Caco-2 (cell line): ENCODE results near the gene HMHB1. TPM values are rescaled to one million over a fixed set of nuclear protein-coding genes. Genes with fewer than 3 reads are reported as not detected.

Experiments used
- BruUV-seq: library from RNA; stranded (reverse); fragments of 400-500 nt; replicated peaks from 2 replicates; lab custom pipeline; 2021; lab: Mats Ljungman, UMichigan
- CTCF ChIA-PET: fragments of 300-600 bp; sonication (Branson Sonifier 250); formaldehyde crosslinking; loops from one replicate; lab custom pipeline; 2022; ENCODE audit warnings: antibody characterized with exemption; lab: Charles Lee
- POLR2A ChIA-PET: fragments of 300-600 bp; sonication (Branson Sonifier 250); formaldehyde crosslinking; loops from one replicate; lab custom pipeline; 2022; ENCODE audit warnings: antibody characterized with exemption; lab: Charles Lee
- DNase-seq, 2 experiments: peaks; one replicate each; pipeline versions ENCODE4 v3.0.0 to v3.0.0-alpha.2; 2020 to 2022
- H3K27me3 ChIP-seq: replicated peaks from 2 replicates; pipeline ENCODE4 v1.6.0; 2011; ENCODE audit warnings: low read length; ENCODE audit not compliant: control insufficient read depth, insufficient read depth
- H3K36me3 ChIP-seq: 2 replicates; pipeline ENCODE4 v1.5.1; 2011; ENCODE audit warnings: low read length; ENCODE audit not compliant: control insufficient read depth, insufficient read depth
- H3K4me1 ChIP-seq: fragments of 250-450 bp; sonication (Bioruptor Pico); 2 replicates; pipeline ENCODE4 v1.5.1; 2020; ENCODE audit warnings: mild to moderate bottlenecking
- H3K4me3 ChIP-seq: 2 replicates; pipeline ENCODE4 v1.5.1; 2011; ENCODE audit warnings: low read depth, mild to moderate bottlenecking, control low read depth, low read length
- H3K9me3 ChIP-seq: fragments of 250-450 bp; sonication (Bioruptor Pico); 2 replicates; pipeline ENCODE4 v1.5.1; 2020; ENCODE audit warnings: mild to moderate bottlenecking, moderate library complexity
- H3K27ac Mint-ChIP-seq: one replicate; pipeline ENCODE4 v1.8.0; 2022; ENCODE audit warnings: mixed read lengths; ENCODE audit not compliant: unreplicated experiment
- H3K27me3 Mint-ChIP-seq: one replicate; pipeline ENCODE4 v1.8.0; 2022; ENCODE audit warnings: mixed read lengths; ENCODE audit not compliant: insufficient read depth, unreplicated experiment
- H3K36me3 Mint-ChIP-seq: one replicate; pipeline ENCODE4 v1.8.0; 2022; ENCODE audit warnings: mild to moderate bottlenecking, mixed read lengths; ENCODE audit not compliant: insufficient read depth, unreplicated experiment
- H3K4me1 Mint-ChIP-seq: one replicate; pipeline ENCODE4 v1.8.0; 2022; ENCODE audit warnings: low read depth, mixed read lengths; ENCODE audit not compliant: unreplicated experiment
- H3K4me3 Mint-ChIP-seq: one replicate; pipeline ENCODE4 v1.8.0; 2022; ENCODE audit warnings: mild to moderate bottlenecking, moderate library complexity, mixed read lengths; ENCODE audit not compliant: unreplicated experiment
- H3K9me3 Mint-ChIP-seq: one replicate; pipeline ENCODE4 v1.8.0; 2022; ENCODE audit warnings: mixed read lengths; ENCODE audit not compliant: unreplicated experiment
- CTCF ChIP-seq, 2 experiments: fragments of 200-600 bp in 1 of 2; IDR thresholded peaks; 1 replicate in 1 of 2; 2 replicates in 1 of 2; pipeline versions ENCODE4 v1.5.1 to v1.8.0; 2011 to 2022; ENCODE audit warnings: antibody characterized with exemption in 1 of 2, control low read depth in 1 of 2, inconsistent platforms in 1 of 2, low read depth in 1 of 2, low read length in 1 of 2, mild to moderate bottlenecking in 1 of 2, moderate library complexity in 1 of 2; ENCODE audit not compliant: insufficient read depth in 1 of 2, severe bottlenecking in 1 of 2, unreplicated experiment in 1 of 2
- intact Hi-C: fragments of 100-400 bp; cut with micrococcal nuclease; formaldehyde crosslinking; loops from one replicate; pipeline ENCODE4 v1.10.0; 2022; ENCODE audit not compliant: unreplicated experiment
- total RNA-seq: library from RNA; stranded (reverse); gene quantifications from 2 replicates; pipeline ENCODE4 v1.2.3, GENCODE V29; 2022

Gene HMHB1
- total RNA-seq, 1 experiment from 2014 or later: not detected

GRCh38 chr5:143826951-143827444, 15.0 kb downstream of the HMHB1 start:
- H3K27ac Mint-ChIP-seq: no peak overlapping the region
- no peaks in the 10 kb centered on the region for H3K27me3 Mint-ChIP-seq
- H3K4me1 ChIP-seq: peaks cover 8% of the 10 kb centered on the region; the same call in 1 of the 2 replicates
- H3K36me3 ChIP-seq: no peaks in the 10 kb centered on the region
- no peak for TF ChIP-seq CTCF (IDR thresholded peaks at IDR 0.05; ENCODE audit: insufficient read depth in 1 of 2, low read depth in 1 of 2, low read length in 1 of 2, severe bottlenecking in 1 of 2, unreplicated experiment in 1 of 2)
- no peaks in the 10 kb centered on the region for H3K36me3 Mint-ChIP-seq
- no TSS peak for BruUV-seq
- intact Hi-C loops: loop anchor here (5.0 to 10.0 kb wide), 5 partner anchors 122 to 318 kb away; no protein-coding TSS in a partner anchor
- H3K9me3 Mint-ChIP-seq: no peaks in the 10 kb centered on the region
- H3K4me3 Mint-ChIP-seq: no peak overlapping the region
- H3K27me3 ChIP-seq: no peaks in the 10 kb centered on the region
- H3K9me3 ChIP-seq: no peaks in the 10 kb centered on the region
- ChIA-PET CTCF (no interaction called here), POLR2A (no interaction called here)
- H3K4me1 Mint-ChIP-seq: no peaks in the 10 kb centered on the region
- H3K4me3 ChIP-seq: no peak overlapping the region
- DNase-seq: no peak

GRCh38 chr5:143828710-143829109, 16.7 kb downstream of the HMHB1 start:
- no peaks in the 10 kb centered on the region for H3K36me3 Mint-ChIP-seq
- BruUV-seq: no TSS peak
- intact Hi-C loops: loop anchor here (2.0 to 10.0 kb wide), 6 partner anchors 124 to 316 kb away; no protein-coding TSS in a partner anchor
- no peak overlapping the region for H3K4me3 Mint-ChIP-seq
- no peak for TF ChIP-seq CTCF (IDR thresholded peaks at IDR 0.05; ENCODE audit: insufficient read depth in 1 of 2, low read depth in 1 of 2, low read length in 1 of 2, severe bottlenecking in 1 of 2, unreplicated experiment in 1 of 2)
- POLR2A ChIA-PET: no interaction called here
- no peak overlapping the region for H3K4me3 ChIP-seq
- no peak overlapping the region for H3K27ac Mint-ChIP-seq
- CTCF ChIA-PET: no interaction called here
- no peaks in the 10 kb centered on the region for H3K4me1 Mint-ChIP-seq
- H3K9me3 ChIP-seq: no peaks in the 10 kb centered on the region
- H3K9me3 Mint-ChIP-seq: no peaks in the 10 kb centered on the region
- H3K36me3 ChIP-seq: no peaks in the 10 kb centered on the region
- DNase-seq: no peak
- peaks cover 8% of the 10 kb centered on the region; the same call in 1 of the 2 replicates for H3K4me1 ChIP-seq
- H3K27me3 ChIP-seq: no peaks in the 10 kb centered on the region
- H3K27me3 Mint-ChIP-seq: peaks cover 2% of the 10 kb centered on the region

GRCh38 chr5:143833177-143833576, 21.2 kb downstream of the HMHB1 start:
- CTCF ChIA-PET: no interaction called here
- no peak overlapping the region for H3K4me3 Mint-ChIP-seq

More at GRCh38 chr5:143833177-143833576, 21.2 kb downstream of the HMHB1 start:
- intact Hi-C loops: no loop called here
- Mint-ChIP-seq H3K27ac (no peak overlapping the region), H3K9me3 (no peaks in the 10 kb centered on the region), H3K4me1 (no peaks in the 10 kb centered on the region), H3K27me3 (peaks cover 2% of the 10 kb centered on the region), H3K36me3 (no peaks in the 10 kb centered on the region)
- no TSS peak for BruUV-seq
- DNase-seq: no peak
- POLR2A ChIA-PET: no interaction called here
- H3K4me1 ChIP-seq: no peaks in the 10 kb centered on the region
- no peaks in the 10 kb centered on the region for H3K36me3 ChIP-seq
- TF ChIP-seq CTCF (IDR thresholded peaks at IDR 0.05; ENCODE audit: insufficient read depth in 1 of 2, low read depth in 1 of 2, low read length in 1 of 2, severe bottlenecking in 1 of 2, unreplicated experiment in 1 of 2): no peak
- no peaks in the 10 kb centered on the region for H3K27me3 ChIP-seq
- no peak overlapping the region for H3K4me3 ChIP-seq
- no peaks in the 10 kb centered on the region for H3K9me3 ChIP-seq
